GM19452 (cell line): ENCODE data around the gene ZMYND8.

ENCODE experiments used
- ATAC-seq: cut with Tn5 transposase; IDR thresholded peaks from one replicate; pipeline ENCODE4 v1.9.1; 2021; ENCODE audit not compliant: unreplicated experiment

ZMYND8 gene

GRCh38 chr20:47233333-47234188 is 122.9 kb downstream of the ZMYND8 start:
- no peak for ATAC-seq

- no peak for ATAC-seq
These were observed 124.0 kb downstream of the ZMYND8 start for GRCh38 chr20:47232518-47232917.

- ATAC-seq = no peak
These were observed 125.0 kb downstream of the ZMYND8 start for GRCh38 chr20:47231382-47232039.

GRCh38 chr20:47230811-47231256 is 125.7 kb downstream of the ZMYND8 start:
- ATAC-seq = no peak

GRCh38 chr20:47228654-47229053 is 127.8 kb downstream of the ZMYND8 start:
- ATAC-seq = no peak

- ATAC-seq = no peak
These were observed 128.9 kb downstream of the ZMYND8 start for GRCh38 chr20:47227576-47227975.

GRCh38 chr20:47227119-47227518 is 129.4 kb downstream of the ZMYND8 start:
- ATAC-seq = no peak

GRCh38 chr20:47225458-47225857 is 131.0 kb downstream of the ZMYND8 start:
- ATAC-seq = no peak

GRCh38 chr20:47224857-47225256 is 131.6 kb downstream of the ZMYND8 start:
- ATAC-seq = no peak

- no peak for ATAC-seq
These were observed 132.2 kb downstream of the ZMYND8 start for GRCh38 chr20:47224300-47224791.

- ATAC-seq = no peak
These were observed 132.6 kb downstream of the ZMYND8 start for GRCh38 chr20:47223896-47224295.

- no peak for ATAC-seq
These were observed 133.9 kb downstream of the ZMYND8 start for GRCh38 chr20:47222468-47223119.

- no peak for ATAC-seq
These were observed 135.4 kb downstream of the ZMYND8 start for GRCh38 chr20:47221036-47221625.

GRCh38 chr20:47220161-47220582 is 136.3 kb downstream of the ZMYND8 start:
- no peak for ATAC-seq

GRCh38 chr20:47217482-47218446 is 138.7 kb downstream of the ZMYND8 start:
- no peak for ATAC-seq

- ATAC-seq = no peak
These were observed 139.6 kb downstream of the ZMYND8 start for GRCh38 chr20:47216819-47217410.

- no peak for ATAC-seq
These were observed 140.7 kb downstream of the ZMYND8 start for GRCh38 chr20:47215653-47216397.

GRCh38 chr20:47213966-47214365 is 142.5 kb downstream of the ZMYND8 start:
- ATAC-seq = no peak
